ENCODE results near the gene SPECC1L.

The SPECC1L gene

GRCh38 chr22:24426436-24426835 is 155.8 kb downstream of the SPECC1L start:
- no peak for TF ChIP-seq CTCF (IDR thresholded peaks at IDR 0.05; ENCODE audit: low read length, missing control alignments)
- no peak for DNase-seq (ENCODE audit: low read depth)
- no peak overlapping the region for H3K4me3 ChIP-seq (replicated peaks; ENCODE audit: low read depth, low read length)

- DNase-seq (ENCODE audit: low read depth): no peak
- TF ChIP-seq CTCF (IDR thresholded peaks at IDR 0.05; ENCODE audit: low read length, missing control alignments): no peak
- no peak overlapping the region for H3K4me3 ChIP-seq (replicated peaks; ENCODE audit: low read depth, low read length)
Measured at GRCh38 chr22:24426851-24427499, 156.3 kb downstream of the SPECC1L start.

GRCh38 chr22:24427500-24428164 is 157.0 kb downstream of the SPECC1L start, which contains the start of gene ADORA2A:
Gene ADORA2A (plus strand): TSS chr22:24427599. CDS start chr22:24433405, 5,806 bp downstream.
- H3K4me3 ChIP-seq (replicated peaks; ENCODE audit: low read depth, low read length): no peak within 1 kb of the TSS
- no peak for DNase-seq (ENCODE audit: low read depth)
- no peak for TF ChIP-seq CTCF (IDR thresholded peaks at IDR 0.05; ENCODE audit: low read length, missing control alignments)

- no peak for TF ChIP-seq CTCF (IDR thresholded peaks at IDR 0.05; ENCODE audit: low read length, missing control alignments)
- no peak overlapping the region for H3K4me3 ChIP-seq (replicated peaks; ENCODE audit: low read depth, low read length)
- DNase-seq (ENCODE audit: low read depth): no peak
Measured at GRCh38 chr22:24428751-24429410, 158.2 kb downstream of the SPECC1L start.

GRCh38 chr22:24429411-24430365 is 159.1 kb downstream of the SPECC1L start:
- TF ChIP-seq CTCF (IDR thresholded peaks at IDR 0.05; ENCODE audit: low read length, missing control alignments): no peak
- no peak for DNase-seq (ENCODE audit: low read depth)
- no peak overlapping the region for H3K4me3 ChIP-seq (replicated peaks; ENCODE audit: low read depth, low read length)
